Stimulated activated CD4-positive, alpha-beta T cell treated with anti-CD3 and anti-CD28 coated beads, Interleukin-2, amount 100 ng/mL, for 4 hours (primary cell): Measurements from ENCODE around the gene PHF21A.

Source experiments
- DNase-seq: peaks from one replicate; pipeline ENCODE4 v3.0.0-alpha.2; 2020; ENCODE audit warnings: low read depth

The PHF21A gene

DNA sequence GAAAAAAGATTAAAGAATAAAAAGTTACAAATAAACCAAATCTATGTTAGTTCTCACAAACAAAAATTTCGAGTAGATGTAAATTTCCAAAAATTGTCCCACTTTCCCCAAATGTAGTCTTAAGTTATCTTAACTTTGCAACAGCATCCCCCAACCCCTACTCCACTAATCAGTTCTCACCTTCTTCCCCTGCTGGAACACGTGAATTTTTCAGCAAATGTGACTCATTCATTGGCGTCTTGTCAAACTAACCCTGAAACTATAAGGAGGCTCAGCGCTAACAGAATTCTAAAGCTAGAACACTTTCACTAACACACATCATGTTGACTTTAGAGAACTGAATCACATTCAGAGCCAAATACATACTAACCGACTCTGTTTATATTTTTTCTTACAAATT, 46.1 kb downstream of the PHF21A start:
- DNase-seq: no peak

DNA sequence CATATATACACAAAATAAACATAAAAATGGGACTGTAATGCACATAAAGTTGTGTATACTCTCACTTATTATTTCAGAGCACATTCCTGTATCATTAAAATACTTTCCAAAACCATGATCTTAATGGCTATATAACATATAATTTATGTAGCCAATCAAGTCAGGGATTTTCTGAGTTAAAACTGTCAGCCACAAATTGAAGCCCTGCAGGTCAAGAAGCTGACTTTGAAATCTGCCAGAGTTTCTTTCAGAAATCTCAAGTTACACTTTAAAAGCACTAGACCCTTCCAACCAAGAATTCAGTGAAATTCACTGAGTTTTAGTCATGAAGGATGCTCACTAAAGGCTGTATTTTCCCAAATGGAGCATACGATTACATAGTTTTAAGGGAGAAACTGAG, 47.6 kb downstream of the PHF21A start:
- DNase-seq: no peak

DNA sequence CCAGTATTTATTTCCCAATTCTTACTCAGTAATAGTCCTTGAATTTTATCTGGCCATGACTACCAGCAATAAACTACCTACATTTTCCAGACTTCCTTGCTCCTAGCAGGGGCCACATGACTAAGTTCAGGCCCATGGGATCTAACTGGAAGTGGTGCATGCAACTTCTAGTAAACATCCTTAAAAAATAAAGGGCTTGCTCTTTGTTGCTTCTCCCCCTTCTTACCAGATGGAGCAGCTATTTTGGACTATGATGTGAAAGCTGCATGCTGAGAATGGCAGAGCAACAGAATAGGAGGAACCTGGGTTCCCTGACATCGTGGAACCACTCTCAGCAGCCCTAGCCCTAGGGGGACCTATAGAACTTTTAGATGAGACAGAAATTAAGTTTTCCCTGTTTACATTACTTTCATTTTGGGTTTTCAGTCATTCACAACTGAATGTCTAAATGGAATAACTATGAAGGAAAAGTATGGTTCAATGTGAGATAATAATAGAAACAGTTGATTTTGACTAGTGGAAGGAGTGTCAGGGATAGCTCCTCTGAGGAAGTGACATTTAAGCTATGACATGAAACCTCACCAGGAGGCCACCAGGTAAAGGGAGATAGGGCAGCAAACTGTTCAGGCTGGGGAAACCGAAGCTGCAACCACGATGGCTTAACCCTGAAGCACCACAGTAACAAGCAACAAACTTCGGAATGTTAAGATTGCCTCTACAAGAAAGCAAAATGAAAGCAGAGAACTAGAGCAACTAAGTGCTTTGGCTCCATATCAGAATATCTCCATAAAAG, 48.9 kb downstream of the PHF21A start:
- DNase-seq: no peak

- no peak for DNase-seq
Observed at GRCh38 chr11:46071091-46071490, 50.2 kb downstream of the PHF21A start.

DNA sequence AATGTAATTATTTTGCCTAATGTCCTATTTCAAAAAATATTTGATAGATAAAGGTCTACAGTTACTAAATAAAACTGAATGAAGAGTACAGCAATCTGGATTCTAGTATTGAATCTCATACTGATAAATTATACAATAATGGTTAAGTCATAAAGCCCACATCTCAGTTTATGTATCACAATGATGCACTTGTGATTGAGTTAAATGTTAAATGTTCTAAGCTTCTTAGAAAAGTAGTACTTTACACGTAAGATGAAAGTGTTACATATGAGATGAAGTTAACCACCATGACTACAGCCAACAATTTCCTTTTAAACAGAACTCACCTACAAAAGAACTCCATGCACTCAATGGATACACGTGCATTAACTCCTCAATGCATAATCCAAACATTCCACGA, 51.7 kb downstream of the PHF21A start:
- DNase-seq: no peak

DNA sequence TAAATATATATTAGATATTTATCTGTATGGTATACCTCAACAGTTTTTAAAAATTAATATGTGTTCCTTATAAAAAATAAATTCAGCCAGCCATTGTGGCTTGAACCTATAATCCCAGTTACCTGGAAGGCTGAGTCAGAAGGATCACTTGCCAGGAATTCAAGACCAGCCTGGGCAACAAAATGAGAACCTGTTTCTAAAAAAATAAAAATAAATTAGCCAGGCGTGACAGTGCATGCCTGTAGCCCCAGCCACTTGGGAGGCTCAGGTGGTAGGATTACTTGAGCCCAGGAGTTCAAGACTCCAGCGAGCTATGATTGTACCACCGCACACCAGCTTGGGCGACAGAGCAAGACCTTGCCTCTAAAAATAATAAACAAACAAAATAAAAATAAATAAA, 54.9 kb downstream of the PHF21A start:
- no peak for DNase-seq

DNA sequence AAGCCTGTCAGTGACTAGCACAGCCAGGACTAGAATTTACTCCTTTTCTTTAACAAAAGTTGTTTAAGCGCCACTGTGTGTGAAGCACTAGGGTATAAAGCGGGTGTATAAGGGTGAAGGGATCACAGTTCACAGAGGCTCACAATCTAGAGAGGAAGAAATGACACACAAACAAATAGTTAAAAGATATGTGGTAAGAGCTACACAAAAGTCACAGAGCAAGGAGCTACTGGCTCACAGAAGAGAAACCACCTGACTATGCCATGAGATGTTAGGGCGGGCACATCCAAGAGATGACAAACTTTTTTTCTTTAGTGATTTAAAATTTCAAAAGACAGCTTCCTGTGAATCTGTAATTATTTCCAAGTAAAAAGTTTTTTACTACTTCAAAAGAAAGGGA, 55.6 kb downstream of the PHF21A start:
- DNase-seq: no peak

GRCh38 chr11:46064221-46064620, 57.0 kb downstream of the PHF21A start:
- no peak for DNase-seq

DNA sequence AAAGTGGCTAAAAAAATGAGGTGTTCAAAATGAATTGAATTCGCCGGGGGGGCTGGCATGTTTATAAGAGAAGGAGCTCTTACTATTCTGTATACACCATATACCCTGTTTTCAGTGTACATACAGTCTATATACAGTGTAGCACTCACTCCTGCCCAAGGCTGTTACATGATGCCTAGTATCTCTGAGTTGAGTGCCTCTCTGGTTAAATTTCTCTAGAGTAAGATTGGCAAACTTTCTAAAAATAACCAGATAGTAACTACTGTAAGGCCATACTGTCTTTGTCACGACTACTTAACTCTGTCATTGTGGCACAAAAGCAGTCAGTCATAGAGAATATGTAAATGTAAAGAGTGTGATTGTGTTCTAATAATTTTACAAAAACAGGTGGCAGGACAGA, 58.1 kb downstream of the PHF21A start:
- no peak for DNase-seq

DNA sequence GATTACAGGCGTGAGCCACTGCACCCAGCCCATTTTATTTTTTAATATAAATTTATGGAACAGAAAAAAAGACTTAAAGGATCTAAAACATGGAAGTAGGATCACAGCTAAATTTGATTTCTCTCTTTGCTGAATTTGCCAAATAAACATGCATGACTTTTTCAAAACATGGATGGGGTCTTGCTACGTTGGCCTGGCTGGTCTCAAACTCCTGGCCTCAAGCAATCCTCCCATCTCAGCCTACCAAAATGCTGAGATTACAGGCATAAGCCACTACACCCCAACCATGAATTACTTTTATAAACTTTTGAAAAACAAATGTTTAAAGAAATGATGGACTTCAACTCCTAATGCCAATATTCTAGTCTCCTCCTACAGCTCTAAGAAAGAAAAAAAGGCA, 61.2 kb downstream of the PHF21A start:
- DNase-seq: no peak

DNA sequence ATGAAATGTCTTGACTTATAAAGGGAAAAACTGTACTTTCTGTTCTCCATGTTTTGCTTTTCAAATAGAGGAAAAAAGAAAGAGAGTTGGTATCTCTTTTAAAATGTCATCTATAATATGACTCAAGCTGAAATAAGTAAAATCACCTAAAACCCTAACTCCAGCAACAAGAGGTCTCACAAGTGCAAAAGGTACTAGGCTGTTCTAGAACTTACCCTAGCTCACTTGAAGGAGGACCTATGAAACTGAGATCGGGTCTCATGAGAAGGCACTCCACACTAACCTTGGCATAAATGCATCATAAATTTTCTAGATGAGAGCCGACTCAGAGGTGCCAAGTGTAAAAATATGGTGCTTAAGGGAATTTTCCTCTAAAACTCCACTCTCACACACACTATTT, 63.8 kb downstream of the PHF21A start:
- no peak for DNase-seq

- no peak for DNase-seq
Observed at GRCh38 chr11:46055371-46055770, 65.9 kb downstream of the PHF21A start.

- DNase-seq: no peak
Observed at GRCh38 chr11:46051102-46051501, 70.2 kb downstream of the PHF21A start.

DNA sequence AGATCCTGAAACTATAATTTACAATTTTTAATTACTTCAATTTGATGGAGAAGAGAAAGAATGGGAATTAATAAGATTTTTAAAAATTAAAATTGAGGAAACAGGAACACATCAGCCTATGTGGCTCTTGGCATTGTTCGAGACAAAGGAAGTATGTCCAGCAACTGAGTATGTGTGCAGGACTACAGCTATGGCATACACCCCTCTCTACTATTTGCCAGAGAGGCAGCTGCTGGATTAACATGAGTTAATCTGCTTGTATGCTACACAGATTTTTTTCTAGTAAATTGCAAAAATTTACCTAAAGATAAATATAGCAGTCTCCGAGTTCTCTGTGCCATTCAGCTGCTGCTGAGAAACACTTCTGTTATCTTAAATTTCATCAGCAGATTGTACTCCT, 70.6 kb downstream of the PHF21A start:
- DNase-seq: no peak

DNA sequence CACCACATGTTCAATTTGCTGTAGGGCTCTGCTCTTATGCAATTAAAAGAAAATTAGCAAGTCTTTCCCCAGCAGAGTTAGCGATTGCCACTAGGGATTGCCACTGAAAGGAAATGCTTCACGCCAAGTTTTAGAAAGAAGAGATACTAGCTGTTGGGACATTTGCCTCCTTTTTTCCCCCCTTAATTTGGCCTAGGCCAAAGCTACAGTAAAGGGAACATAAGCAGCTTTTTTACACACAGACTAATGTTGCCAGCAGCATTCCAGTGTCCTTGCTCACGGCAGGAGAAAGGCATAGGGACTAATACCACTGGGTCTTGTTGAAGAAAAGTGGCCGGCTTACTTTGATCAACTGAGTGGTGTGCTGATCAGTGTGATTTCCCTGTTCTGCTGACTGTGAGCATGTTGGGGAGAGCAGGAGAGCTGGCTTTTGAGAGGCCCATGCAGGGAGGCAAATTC, 71.2 kb downstream of the PHF21A start:
- no peak for DNase-seq

DNA sequence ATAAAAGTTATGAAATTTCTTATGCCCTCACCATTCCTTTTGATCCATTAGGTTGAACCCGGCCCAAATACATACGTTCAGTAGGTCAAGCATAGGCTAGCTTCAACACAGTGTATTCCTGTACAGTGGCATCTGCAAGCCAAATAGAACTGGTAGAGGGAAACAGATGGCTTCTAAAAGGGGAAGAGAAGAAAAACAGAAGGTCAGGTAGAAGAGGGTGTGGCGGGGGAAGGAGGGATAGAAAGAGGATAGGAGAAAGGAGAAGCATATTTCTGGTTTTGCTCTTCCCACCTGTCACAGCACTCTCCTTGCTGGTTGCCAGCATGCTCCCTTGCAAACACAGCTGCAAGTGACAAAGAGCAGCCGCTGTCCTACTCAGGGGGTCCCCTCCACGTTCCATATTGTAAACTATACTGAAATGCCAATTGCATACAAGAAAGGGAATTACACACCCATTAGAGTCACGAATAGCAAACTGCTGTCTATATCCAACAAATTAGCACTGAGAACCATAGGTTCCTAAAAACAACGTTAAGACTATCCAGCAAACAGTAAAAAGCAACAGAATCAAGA, 71.8 kb downstream of the PHF21A start:
- no peak for DNase-seq

DNA sequence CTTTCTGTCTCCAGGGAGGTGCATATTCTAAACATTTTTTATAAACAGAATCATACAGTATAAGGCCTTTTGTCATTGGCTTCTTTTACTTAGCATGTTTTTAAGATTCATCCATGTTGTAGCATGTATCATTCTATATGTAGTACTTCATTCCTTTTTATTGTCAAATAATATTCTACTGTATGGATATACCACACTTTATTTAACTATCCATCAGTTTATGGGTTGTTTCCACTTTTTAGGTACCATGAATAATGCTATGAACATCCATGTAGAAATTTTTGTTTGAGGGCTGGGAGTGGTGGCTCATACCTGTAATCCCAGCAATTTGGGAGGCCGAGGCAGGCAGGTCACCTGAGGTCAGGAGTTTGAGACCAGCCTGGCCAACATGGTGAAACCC, 73.1 kb downstream of the PHF21A start:
- no peak for DNase-seq

DNA sequence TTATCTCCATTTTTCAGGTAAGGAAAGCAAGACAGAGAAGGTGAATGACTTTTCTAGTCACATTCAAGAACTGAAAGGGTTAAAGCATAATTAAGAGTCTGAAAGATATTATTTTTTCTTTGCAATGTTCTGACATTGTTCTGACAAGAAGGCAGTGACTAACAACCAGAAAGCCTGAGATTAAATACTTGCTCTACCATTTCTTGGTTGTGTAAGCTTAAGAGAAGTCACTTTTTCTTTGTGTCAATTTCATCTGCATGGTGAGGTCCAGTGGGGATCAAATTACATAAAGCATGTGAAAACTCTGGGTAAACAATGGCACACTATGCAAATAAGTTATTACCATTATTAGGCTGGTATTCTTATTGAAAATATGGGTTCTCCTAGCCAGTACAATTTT, 73.7 kb downstream of the PHF21A start:
- DNase-seq: no peak

DNA sequence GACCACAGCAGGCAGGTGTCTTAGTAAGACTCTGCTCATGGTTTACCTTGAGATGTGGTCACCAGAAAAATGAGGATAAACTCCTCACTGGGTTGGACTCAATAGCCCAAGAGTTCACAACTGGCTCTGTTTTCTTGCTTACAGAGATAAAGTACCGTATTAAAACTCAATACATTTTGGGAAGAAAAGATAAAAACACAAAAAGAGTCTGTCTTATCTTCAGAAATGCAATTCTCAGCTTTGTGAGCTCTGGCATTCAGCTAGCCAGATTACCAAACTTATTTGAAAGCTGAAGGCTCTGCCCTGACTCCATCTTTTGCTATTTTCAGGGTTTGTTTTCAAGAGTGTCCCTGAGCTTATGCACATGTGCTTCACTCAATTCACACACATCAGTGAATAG, 75.4 kb downstream of the PHF21A start:
- no peak for DNase-seq

GRCh38 chr11:46044601-46045000, 76.7 kb downstream of the PHF21A start:
- no peak for DNase-seq

DNA sequence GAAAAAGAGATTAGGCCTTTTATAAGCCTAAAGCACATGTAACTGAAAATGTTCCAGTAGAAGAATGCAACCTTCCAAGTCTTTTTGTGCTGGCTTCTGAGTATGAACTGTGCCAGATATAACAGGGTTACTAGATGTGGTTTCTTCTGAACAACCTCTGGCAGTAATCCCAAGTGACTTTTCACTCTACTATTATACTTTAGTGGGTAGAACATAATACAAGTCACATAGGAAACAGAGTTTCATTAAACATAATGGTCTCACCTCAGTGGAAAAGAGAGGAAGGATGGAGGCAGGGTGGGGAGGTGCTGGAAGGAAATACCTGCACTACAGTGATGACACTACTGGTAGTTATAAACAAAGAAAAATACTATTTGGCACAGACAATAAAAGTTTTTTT, 81.3 kb downstream of the PHF21A start:
- DNase-seq: no peak

- DNase-seq: no peak
Observed at GRCh38 chr11:46038529-46038928, 82.7 kb downstream of the PHF21A start.

DNA sequence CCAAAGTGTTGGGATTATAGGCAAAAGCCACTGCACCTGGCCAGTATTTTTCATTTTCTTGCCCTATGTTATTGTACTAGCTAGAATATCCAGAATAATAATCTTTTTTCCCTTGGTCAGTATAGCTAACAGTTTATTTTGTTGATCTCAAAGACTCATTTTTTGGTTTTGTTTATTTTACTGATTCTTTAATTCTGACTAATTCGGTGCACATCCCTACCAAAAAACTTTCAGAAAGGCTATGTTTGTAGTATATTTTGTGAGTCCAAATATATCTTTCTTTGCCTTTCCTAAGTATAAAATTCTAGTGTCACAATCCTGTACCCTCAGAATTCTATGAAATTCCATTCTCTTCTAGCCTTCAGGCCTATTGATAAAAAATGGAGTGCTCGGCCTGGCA, 84.3 kb downstream of the PHF21A start:
- no peak for DNase-seq

- no peak for DNase-seq
Observed at GRCh38 chr11:46036009-46036408, 85.2 kb downstream of the PHF21A start.
